Mononuclear cell (primary cell): Measurements from ENCODE around the gene HAGHL. TPM values are rescaled to one million over a fixed set of nuclear protein-coding genes. Genes with fewer than 3 reads are reported as not detected.
"Not testable (repeated sequence)": the region's sequence is repeated elsewhere in the genome, so short reads cannot be mapped to it uniquely, and the experiment has no call there.

Source experiments
- H3K27me3 ChIP-seq: 2 replicates; pipeline ENCODE4 v1.6.0; 2011; ENCODE audit warnings: low read length, control low read depth; ENCODE audit not compliant: insufficient read depth
- H3K4me1 ChIP-seq: 2 replicates; pipeline ENCODE4 v1.5.1; 2011; ENCODE audit warnings: mild to moderate bottlenecking, low read length, control low read depth; ENCODE audit not compliant: insufficient read depth
- H3K4me3 ChIP-seq: 2 replicates; pipeline ENCODE4 v1.5.1; 2011; ENCODE audit warnings: mild to moderate bottlenecking, low read length, moderate library complexity
- H3K9me3 ChIP-seq: 2 replicates; pipeline ENCODE4 v1.5.1; 2011; ENCODE audit warnings: low read depth, mild to moderate bottlenecking, control low read depth, low read length
- total RNA-seq: library from RNA; depleted of rRNA; stranded (reverse); fragments of >200 nt; gene quantifications from one replicate; pipeline ENCODE4 v1.2.3, GENCODE V29; 2012

Gene HAGHL
- total RNA-seq, 1 donor, result 4.6 TPM

GRCh38 chr16:769184-769784 is 42.4 kb downstream of the HAGHL start:
- H3K4me3 ChIP-seq, result no peak overlapping the region
- H3K4me1 ChIP-seq, result no peaks in the 10 kb centered on the region
- no peaks in the 10 kb centered on the region for H3K9me3 ChIP-seq
- no peaks in the 10 kb centered on the region for H3K27me3 ChIP-seq

DNA sequence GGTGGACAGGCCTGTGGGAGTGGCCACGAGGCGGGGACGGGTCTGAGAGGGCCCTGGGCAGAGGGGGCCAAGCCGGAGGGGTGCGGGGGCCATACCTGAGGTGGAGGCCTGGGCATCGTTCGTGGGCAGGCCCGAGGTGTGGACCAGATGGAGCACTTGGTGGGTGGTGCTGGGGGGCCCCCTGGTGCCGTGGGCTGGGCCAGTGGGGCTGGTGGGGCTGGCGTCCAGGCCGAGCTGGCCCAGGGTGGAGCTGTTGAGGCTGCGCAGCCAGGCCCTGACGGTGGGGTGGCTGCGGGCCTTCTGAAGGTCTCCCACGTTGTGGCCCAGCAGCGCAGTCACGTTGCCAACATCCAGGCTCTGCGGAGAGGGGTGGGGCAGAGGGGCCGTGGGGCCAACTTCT is 43.0 kb downstream of the HAGHL start:
- Histone ChIP-seq H3K9me3 (no peaks in the 10 kb centered on the region), H3K4me1 (no peaks in the 10 kb centered on the region), H3K27me3 (no peaks in the 10 kb centered on the region), H3K4me3 (no peak overlapping the region)

GRCh38 chr16:770411-770810 is 43.5 kb downstream of the HAGHL start:
- Histone ChIP-seq H3K4me3 (no peak overlapping the region), H3K9me3 (no peaks in the 10 kb centered on the region), H3K27me3 (no peaks in the 10 kb centered on the region), H3K4me1 (no peaks in the 10 kb centered on the region)

GRCh38 chr16:772959-773358 is 46.1 kb downstream of the HAGHL start:
- no peaks in the 10 kb centered on the region for H3K9me3 ChIP-seq
- no peaks in the 10 kb centered on the region for H3K4me1 ChIP-seq
- H3K4me3 ChIP-seq, result no peak overlapping the region
- H3K27me3 ChIP-seq, result no peaks in the 10 kb centered on the region

- Histone ChIP-seq H3K9me3 (no peaks in the 10 kb centered on the region), H3K4me1 (no peaks in the 10 kb centered on the region), H3K4me3 (no peak overlapping the region), H3K27me3 (no peaks in the 10 kb centered on the region)
Observed at GRCh38 chr16:774086-775001, 47.4 kb downstream of the HAGHL start.

DNA sequence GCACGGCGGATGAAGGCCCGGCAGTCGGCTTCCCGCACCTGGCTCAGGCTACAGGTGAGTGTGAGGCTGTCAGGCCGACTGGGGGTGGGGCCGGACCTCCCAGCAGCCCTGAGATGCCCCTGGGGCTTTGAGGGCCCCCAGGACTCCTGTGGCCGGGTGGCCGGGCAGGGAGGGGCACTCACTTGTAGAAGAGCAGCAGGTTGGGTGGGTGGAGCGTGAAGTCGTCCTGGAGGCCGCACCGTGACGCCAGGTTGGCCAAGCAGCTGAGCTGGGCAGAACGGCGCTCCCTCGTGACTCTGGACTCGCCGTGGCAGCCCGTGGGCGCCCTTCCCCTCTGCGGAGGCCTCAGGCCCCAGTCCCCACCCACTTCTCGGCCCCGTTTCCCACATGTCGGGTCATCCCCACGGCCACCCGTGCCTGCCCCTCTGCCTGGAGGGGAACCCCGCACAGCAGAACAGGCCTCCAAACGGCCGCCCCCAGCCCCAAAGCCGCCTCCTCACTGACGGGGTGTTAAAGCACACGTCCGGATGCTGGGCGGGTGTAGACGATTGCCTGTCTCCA is 48.4 kb downstream of the HAGHL start:
- no peaks in the 10 kb centered on the region for H3K4me1 ChIP-seq

GRCh38 chr16:776298-776697 is 49.4 kb downstream of the HAGHL start:
- not testable (repeated sequence) for H3K4me3 ChIP-seq, H3K9me3 ChIP-seq, H3K27me3 ChIP-seq, H3K4me1 ChIP-seq

More for the DNA sequence above, 48.4 kb downstream of the HAGHL start:
- Histone ChIP-seq H3K27me3 (no peaks in the 10 kb centered on the region), H3K9me3 (no peaks in the 10 kb centered on the region), H3K4me3 (no peak overlapping the region)

- H3K27me3 ChIP-seq, result no peaks in the 10 kb centered on the region
- no peaks in the 10 kb centered on the region for H3K4me1 ChIP-seq
- H3K4me3 ChIP-seq, result no peak overlapping the region
Observed at GRCh38 chr16:776824-777223, 49.9 kb downstream of the HAGHL start.

GRCh38 chr16:777826-778225 is 50.9 kb downstream of the HAGHL start:
- H3K27me3 ChIP-seq, result no peaks in the 10 kb centered on the region
- H3K4me1 ChIP-seq, result no peaks in the 10 kb centered on the region
- H3K9me3 ChIP-seq, result no peaks in the 10 kb centered on the region
- H3K4me3 ChIP-seq, result no peak overlapping the region

More at GRCh38 chr16:776824-777223, 49.9 kb downstream of the HAGHL start:
- H3K9me3 ChIP-seq, result no peaks in the 10 kb centered on the region

- Histone ChIP-seq H3K9me3 (no peaks in the 10 kb centered on the region), H3K4me3 (no peak overlapping the region), H3K27me3 (no peaks in the 10 kb centered on the region), H3K4me1 (no peaks in the 10 kb centered on the region)
Observed at GRCh38 chr16:778447-778846, 51.5 kb downstream of the HAGHL start.

DNA sequence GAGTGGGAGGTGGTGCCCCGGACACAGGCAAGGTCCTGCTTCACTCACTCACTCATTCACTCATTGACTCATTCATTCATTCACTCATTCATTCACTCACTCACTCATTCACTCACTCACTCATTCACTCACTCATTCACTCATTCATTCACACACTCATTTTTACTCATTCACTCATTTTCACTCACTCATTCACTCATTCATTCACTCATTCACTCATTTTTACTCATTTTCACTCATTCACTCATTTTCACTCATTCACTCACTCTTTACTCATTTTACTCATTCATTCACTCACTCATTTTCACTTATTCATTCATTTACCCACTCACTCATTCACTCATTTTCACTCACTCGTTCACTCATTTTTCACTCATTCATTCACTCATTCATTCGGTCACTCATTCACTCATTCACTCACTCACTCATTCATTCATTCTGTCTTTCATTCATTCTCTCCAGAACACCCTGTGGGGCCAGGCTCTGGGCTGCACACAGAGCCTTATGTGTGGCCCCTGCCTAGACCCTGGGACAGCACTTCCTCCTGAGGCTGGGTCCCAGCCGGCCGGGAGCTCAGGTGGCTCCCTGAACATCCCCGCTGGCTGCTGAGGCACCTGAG is 52.1 kb downstream of the HAGHL start:
- H3K9me3 ChIP-seq, result no peaks in the 10 kb centered on the region
- H3K27me3 ChIP-seq, result no peaks in the 10 kb centered on the region

More for the DNA sequence above, 52.1 kb downstream of the HAGHL start:
- H3K4me1 ChIP-seq, result no peaks in the 10 kb centered on the region
- no peak overlapping the region for H3K4me3 ChIP-seq

Other genes starting within 250 kb of the HAGHL start
- 31.2 TPM for gene CAPN15, start 199.4 kb upstream of the HAGHL start, total RNA-seq
- 0.10 TPM for gene PRR35, start 166.7 kb upstream of the HAGHL start, total RNA-seq
- 1.2 TPM for gene NHLRC4, start 160.1 kb upstream of the HAGHL start, total RNA-seq
- 8.5 TPM for gene PIGQ, start 157.1 kb upstream of the HAGHL start, total RNA-seq
- gene RAB40C, start 137.0 kb upstream of the HAGHL start, total RNA-seq, result 6.6 TPM
- gene WFIKKN1, start 96.1 kb upstream of the HAGHL start, total RNA-seq, result 0.31 TPM
- gene METTL26, start 90.8 kb upstream of the HAGHL start, total RNA-seq, result 49.0 TPM
- gene MCRIP2, start 85.3 kb upstream of the HAGHL start, total RNA-seq, result 18.5 TPM
- 4.6 TPM for gene WDR90, start 77.7 kb upstream of the HAGHL start, total RNA-seq
- gene RHOT2, start 59.0 kb upstream of the HAGHL start, total RNA-seq, result 45.2 TPM
- gene RHBDL1, start 51.4 kb upstream of the HAGHL start, total RNA-seq, result 0.84 TPM
- 39.0 TPM for gene STUB1, start 46.7 kb upstream of the HAGHL start, total RNA-seq
- gene JMJD8, start 42.8 kb upstream of the HAGHL start, total RNA-seq, result 25.0 TPM
- gene WDR24, start 36.7 kb upstream of the HAGHL start, total RNA-seq, result 4.4 TPM
- 1.7 TPM for gene FBXL16, start 21.3 kb upstream of the HAGHL start, total RNA-seq
- 4.8 TPM for gene METRN, start 12.0 kb upstream of the HAGHL start, total RNA-seq
- gene ANTKMT, start 6.0 kb upstream of the HAGHL start, total RNA-seq, result 5.8 TPM
- gene CCDC78, start 663 bp upstream of the HAGHL start, total RNA-seq, result 1.0 TPM
- 22.7 TPM for gene CIAO3, start 13.9 kb downstream of the HAGHL start, total RNA-seq
- 0.21 TPM for gene MSLN, start 33.6 kb downstream of the HAGHL start, total RNA-seq
- 10.4 TPM for gene RPUSD1, start 61.3 kb downstream of the HAGHL start, total RNA-seq
- gene CHTF18, start 61.5 kb downstream of the HAGHL start, total RNA-seq, result 8.8 TPM
- gene GNG13, start 73.6 kb downstream of the HAGHL start, total RNA-seq, result not detected
- 17.4 TPM for gene LMF1, start 243.9 kb downstream of the HAGHL start, total RNA-seq